SK-N-SH treated with all-trans-retinoic acid at 6 μM for 48 hours (cell line): Measurements from ENCODE around the gene EIF4ENIF1.

ENCODE experiments used
- ARNTL ChIP-seq: fragments of 450-650 bp; formaldehyde crosslinking; IDR thresholded peaks from 2 replicates; pipeline ENCODE4 v1.5.0; 2020; ENCODE audit warnings: low read depth, mild to moderate bottlenecking, moderate library complexity, borderline replicate concordance
- BACH2 ChIP-seq: fragments of 250-450 bp; sonication (Bioruptor Pico); IDR thresholded peaks from 2 replicates; pipeline ENCODE4 v1.9.0; 2021; ENCODE audit warnings: mild to moderate bottlenecking, borderline replicate concordance
- ESRRG ChIP-seq: fragments of 250-450 bp; sonication (Bioruptor Pico); IDR thresholded peaks from 2 replicates; pipeline ENCODE4 v1.6.1; 2021; ENCODE audit warnings: mild to moderate bottlenecking
- GLIS3 ChIP-seq: fragments of 250-450 bp; sonication (Bioruptor Pico); IDR thresholded peaks from 2 replicates; pipeline ENCODE4 v1.5.0; 2020; ENCODE audit warnings: mild to moderate bottlenecking, moderate library complexity
- TOX ChIP-seq: fragments of 250-450 bp; sonication (Bioruptor Pico); IDR thresholded peaks from 2 replicates; pipeline ENCODE4 v1.8.0; 2021; ENCODE audit warnings: mild to moderate bottlenecking, moderate library complexity, borderline replicate concordance
- ZFP3 ChIP-seq: fragments of 250-450 bp; sonication (Bioruptor Pico); IDR thresholded peaks from 2 replicates; pipeline ENCODE4 v1.5.0; 2020; ENCODE audit warnings: mild to moderate bottlenecking, moderate library complexity
- ZFP30 ChIP-seq: fragments of 450-650 bp; formaldehyde crosslinking; IDR thresholded peaks from 2 replicates; pipeline ENCODE4 v1.5.0; 2022; ENCODE audit warnings: mild to moderate bottlenecking, moderate library complexity
- ZNF70 ChIP-seq: fragments of 450-650 bp; formaldehyde crosslinking; IDR thresholded peaks from 2 replicates; pipeline ENCODE4 v1.5.0; 2020; ENCODE audit warnings: mild to moderate bottlenecking, moderate library complexity
- TF ChIP-seq, protein P1 (sequence below): fragments of 250-450 bp; sonication (Bioruptor Pico); IDR thresholded peaks from 2 replicates; pipeline ENCODE4 v1.5.1; 2020; ENCODE audit warnings: low read depth, mild to moderate bottlenecking, moderate library complexity
- TF ChIP-seq, protein P2 (sequence below): fragments of 250-450 bp; sonication (Bioruptor Pico); IDR thresholded peaks from 2 replicates; pipeline ENCODE4 v1.5.1; 2021; ENCODE audit warnings: mild to moderate bottlenecking, moderate library complexity
- TF ChIP-seq, protein P3 (sequence below): fragments of 250-450 bp; sonication (Bioruptor Pico); IDR thresholded peaks from 2 replicates; pipeline ENCODE4 v1.8.0; 2020; ENCODE audit warnings: mild to moderate bottlenecking, moderate library complexity, borderline replicate concordance

DNA sequence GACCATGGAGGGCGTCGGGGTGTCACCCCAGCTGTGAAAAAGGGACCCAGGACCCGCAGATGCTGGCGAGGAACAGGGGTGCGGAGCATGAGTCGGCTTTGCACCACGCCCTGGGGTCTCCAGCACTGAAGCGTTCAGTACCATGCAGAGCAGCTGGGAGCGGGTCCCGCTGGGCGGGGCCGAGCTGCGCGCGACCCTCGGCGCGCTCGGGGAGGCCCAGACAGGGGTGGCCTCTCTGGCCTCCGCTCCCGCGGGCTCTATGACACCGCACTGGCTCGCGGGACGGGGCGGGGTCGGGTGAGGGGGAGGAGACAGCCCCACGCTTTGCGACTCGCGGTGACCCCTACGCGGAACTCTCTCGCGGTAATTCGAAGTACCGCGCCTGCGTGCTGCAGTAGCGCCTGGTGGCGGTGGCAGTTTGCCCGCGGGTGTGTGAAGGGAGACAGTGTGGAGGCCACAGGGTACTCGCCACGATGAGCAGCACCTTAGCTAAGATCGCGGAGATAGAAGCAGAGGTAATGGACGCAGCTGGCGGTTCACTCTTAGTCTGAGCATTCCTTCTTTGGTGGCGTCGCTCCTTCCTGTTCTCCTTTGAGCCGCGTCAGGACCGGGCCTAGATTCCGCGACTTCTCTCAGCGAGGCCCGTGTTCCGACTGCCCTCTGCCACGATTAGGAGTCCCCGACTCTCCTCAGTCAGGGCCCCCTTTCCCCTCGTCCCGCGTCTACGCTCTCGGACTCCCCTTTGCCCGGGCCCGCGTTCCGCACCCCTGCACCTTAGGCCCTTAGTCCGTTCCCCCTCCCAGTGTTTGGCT, 90.2 kb downstream of the EIF4ENIF1 start, which contains the start of gene DRG1:
- no peak for TF ChIP-seq ESRRG (CRISPR knock-in tag)
- TF ChIP-seq ZFP30 (CRISPR knock-in tag), result no peak
- no peak for TF ChIP-seq BACH2 (CRISPR knock-in tag)
- no peak for TF ChIP-seq ARNTL (CRISPR knock-in tag)
- no peak for TF ChIP-seq GLIS3
- TF ChIP-seq ZNF70 (CRISPR knock-in tag), result no peak
- TF ChIP-seq, protein P1, sequence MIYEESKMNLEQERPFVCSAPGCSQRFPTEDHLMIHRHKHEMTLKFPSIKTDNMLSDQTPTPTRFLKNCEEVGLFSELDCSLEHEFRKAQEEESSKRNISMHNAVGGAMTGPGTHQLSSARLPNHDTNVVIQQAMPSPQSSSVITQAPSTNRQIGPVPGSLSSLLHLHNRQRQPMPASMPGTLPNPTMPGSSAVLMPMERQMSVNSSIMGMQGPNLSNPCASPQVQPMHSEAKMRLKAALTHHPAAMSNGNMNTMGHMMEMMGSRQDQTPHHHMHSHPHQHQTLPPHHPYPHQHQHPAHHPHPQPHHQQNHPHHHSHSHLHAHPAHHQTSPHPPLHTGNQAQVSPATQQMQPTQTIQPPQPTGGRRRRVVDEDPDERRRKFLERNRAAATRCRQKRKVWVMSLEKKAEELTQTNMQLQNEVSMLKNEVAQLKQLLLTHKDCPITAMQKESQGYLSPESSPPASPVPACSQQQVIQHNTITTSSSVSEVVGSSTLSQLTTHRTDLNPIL (CRISPR knock-in tag), result no peak
- TF ChIP-seq, protein P2, sequence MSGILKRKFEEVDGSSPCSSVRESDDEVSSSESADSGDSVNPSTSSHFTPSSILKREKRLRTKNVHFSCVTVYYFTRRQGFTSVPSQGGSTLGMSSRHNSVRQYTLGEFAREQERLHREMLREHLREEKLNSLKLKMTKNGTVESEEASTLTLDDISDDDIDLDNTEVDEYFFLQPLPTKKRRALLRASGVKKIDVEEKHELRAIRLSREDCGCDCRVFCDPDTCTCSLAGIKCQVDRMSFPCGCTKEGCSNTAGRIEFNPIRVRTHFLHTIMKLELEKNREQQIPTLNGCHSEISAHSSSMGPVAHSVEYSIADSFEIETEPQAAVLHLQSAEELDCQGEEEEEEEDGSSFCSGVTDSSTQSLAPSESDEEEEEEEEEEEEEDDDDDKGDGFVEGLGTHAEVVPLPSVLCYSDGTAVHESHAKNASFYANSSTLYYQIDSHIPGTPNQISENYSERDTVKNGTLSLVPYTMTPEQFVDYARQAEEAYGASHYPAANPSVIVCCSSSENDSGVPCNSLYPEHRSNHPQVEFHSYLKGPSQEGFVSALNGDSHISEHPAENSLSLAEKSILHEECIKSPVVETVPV (CRISPR knock-in tag), result no peak
- no peak for TF ChIP-seq ZFP3 (CRISPR knock-in tag)
- TF ChIP-seq TOX, result no peak
- TF ChIP-seq, protein P3, sequence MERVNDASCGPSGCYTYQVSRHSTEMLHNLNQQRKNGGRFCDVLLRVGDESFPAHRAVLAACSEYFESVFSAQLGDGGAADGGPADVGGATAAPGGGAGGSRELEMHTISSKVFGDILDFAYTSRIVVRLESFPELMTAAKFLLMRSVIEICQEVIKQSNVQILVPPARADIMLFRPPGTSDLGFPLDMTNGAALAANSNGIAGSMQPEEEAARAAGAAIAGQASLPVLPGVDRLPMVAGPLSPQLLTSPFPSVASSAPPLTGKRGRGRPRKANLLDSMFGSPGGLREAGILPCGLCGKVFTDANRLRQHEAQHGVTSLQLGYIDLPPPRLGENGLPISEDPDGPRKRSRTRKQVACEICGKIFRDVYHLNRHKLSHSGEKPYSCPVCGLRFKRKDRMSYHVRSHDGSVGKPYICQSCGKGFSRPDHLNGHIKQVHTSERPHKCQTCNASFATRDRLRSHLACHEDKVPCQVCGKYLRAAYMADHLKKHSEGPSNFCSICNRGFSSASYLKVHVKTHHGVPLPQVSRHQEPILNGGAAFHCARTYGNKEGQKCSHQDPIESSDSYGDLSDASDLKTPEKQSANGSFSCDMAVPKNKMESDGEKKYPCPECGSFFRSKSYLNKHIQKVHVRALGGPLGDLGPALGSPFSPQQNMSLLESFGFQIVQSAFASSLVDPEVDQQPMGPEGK, result no peak
